HEK293 (cell line): Measurements from ENCODE around the gene SRP9.
A peak's percentile ranks its signal among the peaks of the same experiment; 100 is the strongest.

ENCODE experiments used
- FEZF1 ChIP-seq: fragments of 450-650 bp; formaldehyde crosslinking; IDR thresholded peaks from 2 replicates; pipeline ENCODE4 v1.5.1; 2016; ENCODE audit warnings: missing biosample characterization, missing genetic modification characterization
- GLIS1 ChIP-seq: fragments of 450-650 bp; formaldehyde crosslinking; IDR thresholded peaks from 2 replicates; pipeline ENCODE4 v1.5.1; 2016; ENCODE audit warnings: missing biosample characterization, missing genetic modification characterization
- GLIS2 ChIP-seq: fragments of 450-650 bp; formaldehyde crosslinking; IDR thresholded peaks from 2 replicates; pipeline ENCODE4 v1.5.1; 2016; ENCODE audit warnings: missing biosample characterization, missing genetic modification characterization
- PRDM1 ChIP-seq: fragments of 450-650 bp; formaldehyde crosslinking; IDR thresholded peaks from 2 replicates; pipeline ENCODE4; 2016; ENCODE audit warnings: missing biosample characterization, missing genetic modification characterization
- SCRT2 ChIP-seq: fragments of 450-650 bp; formaldehyde crosslinking; IDR thresholded peaks from 2 replicates; pipeline ENCODE4 v1.5.1; 2016; ENCODE audit warnings: missing biosample characterization, missing genetic modification characterization
- SP2 ChIP-seq: fragments of 450-650 bp; formaldehyde crosslinking; IDR thresholded peaks from 2 replicates; pipeline ENCODE4 v1.5.1; 2016; ENCODE audit warnings: missing biosample characterization, missing genetic modification characterization
- SP7 ChIP-seq: fragments of 450-650 bp; formaldehyde crosslinking; IDR thresholded peaks from 2 replicates; pipeline ENCODE4 v1.5.1; 2016; ENCODE audit warnings: missing biosample characterization, missing genetic modification characterization
- ZBTB21 ChIP-seq: fragments of 450-650 bp; formaldehyde crosslinking; IDR thresholded peaks from 2 replicates; pipeline ENCODE4 v1.5.1; 2017; ENCODE audit warnings: missing biosample characterization, missing genetic modification characterization
- ZEB2 ChIP-seq: fragments of 450-650 bp; formaldehyde crosslinking; IDR thresholded peaks from 2 replicates; pipeline ENCODE4 v1.5.1; 2016; ENCODE audit warnings: missing biosample characterization, missing genetic modification characterization
- ZNF184 ChIP-seq: fragments of 450-650 bp; IDR thresholded peaks from 2 replicates; pipeline ENCODE4 v1.5.1; 2018; ENCODE audit warnings: missing biosample characterization, mild to moderate bottlenecking, missing genetic modification characterization
- ZNF341 ChIP-seq: fragments of 450-650 bp; formaldehyde crosslinking; IDR thresholded peaks from 2 replicates; pipeline ENCODE4; 2016; ENCODE audit warnings: low read depth, missing biosample characterization, missing genetic modification characterization
- ZNF391 ChIP-seq: fragments of 450-650 bp; formaldehyde crosslinking; IDR thresholded peaks from 2 replicates; pipeline ENCODE4 v1.5.1; 2016; ENCODE audit warnings: low read depth, missing biosample characterization, missing genetic modification characterization, borderline replicate concordance
- ZNF394 ChIP-seq: fragments of 450-650 bp; formaldehyde crosslinking; IDR thresholded peaks from 2 replicates; pipeline ENCODE4 v1.5.1; 2016; ENCODE audit warnings: missing biosample characterization, missing genetic modification characterization, mild to moderate bottlenecking, moderate library complexity, borderline replicate concordance
- ZXDB ChIP-seq: fragments of 450-650 bp; formaldehyde crosslinking; IDR thresholded peaks from 2 replicates; pipeline ENCODE4 v1.5.1; 2016; ENCODE audit warnings: missing biosample characterization, missing genetic modification characterization
- TF ChIP-seq, protein P1 (sequence below): fragments of 450-650 bp; formaldehyde crosslinking; IDR thresholded peaks from 2 replicates; pipeline ENCODE4 v1.5.1; 2016; ENCODE audit warnings: missing biosample characterization, missing genetic modification characterization
- TF ChIP-seq, protein P2 (sequence below): fragments of 450-650 bp; formaldehyde crosslinking; IDR thresholded peaks from 2 replicates; pipeline ENCODE4 v1.5.1; 2016; ENCODE audit warnings: missing biosample characterization, missing genetic modification characterization
- TF ChIP-seq, protein P3 (sequence below): fragments of 450-650 bp; formaldehyde crosslinking; IDR thresholded peaks from 2 replicates; pipeline ENCODE4 v1.5.1; 2017; ENCODE audit warnings: missing biosample characterization, missing genetic modification characterization

SRP9 gene

DNA sequence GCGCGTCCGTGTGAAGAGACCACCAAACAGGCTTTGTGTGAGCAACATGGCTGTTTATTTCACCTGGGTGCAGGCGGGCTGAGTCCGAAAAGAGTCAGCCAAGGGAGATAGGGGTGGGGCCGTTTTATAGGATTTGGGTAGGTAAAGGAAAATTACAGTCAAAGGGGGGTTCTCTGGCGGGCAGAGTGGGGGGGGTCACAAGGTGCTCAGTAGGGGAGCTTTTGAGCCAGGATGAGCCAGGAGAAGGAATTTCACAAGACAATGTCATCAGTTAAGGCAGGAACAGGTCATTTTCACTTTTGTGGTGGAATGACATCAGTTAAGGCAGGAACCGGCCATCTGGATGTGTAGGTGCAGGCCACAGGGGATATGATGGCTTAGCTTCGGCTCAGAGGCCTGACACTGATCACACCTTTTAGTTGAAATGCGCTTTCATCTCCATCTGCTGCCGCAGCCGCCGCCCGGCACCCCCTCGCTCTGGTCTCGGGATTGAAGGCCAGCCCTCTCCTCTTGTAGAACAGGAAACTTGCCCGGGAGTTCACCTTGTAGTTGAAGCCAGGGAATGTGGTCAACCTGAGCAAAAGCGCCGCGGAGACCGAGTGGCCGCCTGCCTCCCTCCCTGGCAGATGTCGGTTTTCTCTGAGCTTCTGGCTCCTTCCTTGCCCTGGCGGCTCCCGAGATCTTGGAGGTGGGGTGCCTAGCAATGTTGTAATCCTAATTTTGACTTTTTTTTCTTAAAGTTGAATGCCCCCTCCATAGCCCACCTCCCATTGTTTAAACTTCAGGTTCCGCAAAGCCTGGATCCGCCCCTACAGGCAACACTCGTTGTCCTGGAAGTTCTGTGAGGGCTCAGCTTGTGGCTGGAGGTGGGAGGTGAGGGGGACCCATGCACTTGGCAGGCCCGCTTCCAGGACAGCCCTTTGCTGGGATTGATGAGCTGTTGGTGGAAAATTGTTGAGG is 33.2 kb downstream of the SRP9 start (continued):
- TF ChIP-seq, protein P1, sequence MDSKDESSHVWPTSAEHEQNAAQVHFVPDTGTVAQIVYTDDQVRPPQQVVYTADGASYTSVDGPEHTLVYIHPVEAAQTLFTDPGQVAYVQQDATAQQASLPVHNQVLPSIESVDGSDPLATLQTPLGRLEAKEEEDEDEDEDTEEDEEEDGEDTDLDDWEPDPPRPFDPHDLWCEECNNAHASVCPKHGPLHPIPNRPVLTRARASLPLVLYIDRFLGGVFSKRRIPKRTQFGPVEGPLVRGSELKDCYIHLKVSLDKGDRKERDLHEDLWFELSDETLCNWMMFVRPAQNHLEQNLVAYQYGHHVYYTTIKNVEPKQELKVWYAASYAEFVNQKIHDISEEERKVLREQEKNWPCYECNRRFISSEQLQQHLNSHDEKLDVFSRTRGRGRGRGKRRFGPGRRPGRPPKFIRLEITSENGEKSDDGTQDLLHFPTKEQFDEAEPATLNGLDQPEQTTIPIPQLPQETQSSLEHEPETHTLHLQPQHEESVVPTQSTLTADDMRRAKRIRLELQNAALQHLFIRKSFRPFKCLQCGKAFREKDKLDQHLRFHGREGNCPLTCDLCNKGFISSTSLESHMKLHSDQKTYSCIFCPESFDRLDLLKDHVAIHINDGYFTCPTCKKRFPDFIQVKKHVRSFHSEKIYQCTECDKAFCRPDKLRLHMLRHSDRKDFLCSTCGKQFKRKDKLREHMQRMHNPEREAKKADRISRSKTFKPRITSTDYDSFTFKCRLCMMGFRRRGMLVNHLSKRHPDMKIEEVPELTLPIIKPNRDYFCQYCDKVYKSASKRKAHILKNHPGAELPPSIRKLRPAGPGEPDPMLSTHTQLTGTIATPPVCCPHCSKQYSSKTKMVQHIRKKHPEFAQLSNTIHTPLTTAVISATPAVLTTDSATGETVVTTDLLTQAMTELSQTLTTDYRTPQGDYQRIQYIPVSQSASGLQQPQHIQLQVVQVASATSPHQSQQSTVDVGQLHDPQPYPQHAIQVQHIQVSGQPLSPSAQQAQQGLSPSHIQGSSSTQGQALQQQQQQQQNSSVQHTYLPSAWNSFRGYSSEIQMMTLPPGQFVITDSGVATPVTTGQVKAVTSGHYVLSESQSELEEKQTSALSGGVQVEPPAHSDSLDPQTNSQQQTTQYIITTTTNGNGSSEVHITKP = peak; percentile 87
- 0 out of 2 replicates have a peak, but pooled peaks have one; percentile 9 for TF ChIP-seq ZNF394 (tag by site-specific recombination)
- TF ChIP-seq, protein P2, sequence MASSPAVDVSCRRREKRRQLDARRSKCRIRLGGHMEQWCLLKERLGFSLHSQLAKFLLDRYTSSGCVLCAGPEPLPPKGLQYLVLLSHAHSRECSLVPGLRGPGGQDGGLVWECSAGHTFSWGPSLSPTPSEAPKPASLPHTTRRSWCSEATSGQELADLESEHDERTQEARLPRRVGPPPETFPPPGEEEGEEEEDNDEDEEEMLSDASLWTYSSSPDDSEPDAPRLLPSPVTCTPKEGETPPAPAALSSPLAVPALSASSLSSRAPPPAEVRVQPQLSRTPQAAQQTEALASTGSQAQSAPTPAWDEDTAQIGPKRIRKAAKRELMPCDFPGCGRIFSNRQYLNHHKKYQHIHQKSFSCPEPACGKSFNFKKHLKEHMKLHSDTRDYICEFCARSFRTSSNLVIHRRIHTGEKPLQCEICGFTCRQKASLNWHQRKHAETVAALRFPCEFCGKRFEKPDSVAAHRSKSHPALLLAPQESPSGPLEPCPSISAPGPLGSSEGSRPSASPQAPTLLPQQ (tag by site-specific recombination) = peak; percentile 56; the same call in 1 of the 2 replicates
- TF ChIP-seq PRDM1 = 0 out of 2 replicates have a peak, but pooled peaks have one; percentile 13
- TF ChIP-seq FEZF1 (tag by site-specific recombination) = peak; percentile 55
- TF ChIP-seq ZEB2 (tag by site-specific recombination) = peak; percentile 14; the same call in 1 of the 2 replicates
- TF ChIP-seq SP7 (tag by site-specific recombination) = 0 out of 2 replicates have a peak, but pooled peaks have one; percentile 8
- TF ChIP-seq ZXDB (tag by site-specific recombination) = peak; percentile 1; the same call in 1 of the 2 replicates
- TF ChIP-seq ZNF341 (tag by site-specific recombination) = 0 out of 2 replicates have a peak, but pooled peaks have one; percentile 62
- peak; percentile 53 for TF ChIP-seq SCRT2 (tag by site-specific recombination)
- peak; percentile 43; the same call in 1 of the 2 replicates for TF ChIP-seq ZBTB21 (tag by site-specific recombination)
- TF ChIP-seq ZNF184 (tag by site-specific recombination) = 0 out of 2 replicates have a peak, but pooled peaks have one; percentile 8
- peak; percentile 90 for TF ChIP-seq GLIS1
- 0 out of 2 replicates have a peak, but pooled peaks have one; percentile 9 for TF ChIP-seq SP2 (tag by site-specific recombination)
- peak; percentile 43; the same call in 1 of the 2 replicates for TF ChIP-seq ZNF391 (tag by site-specific recombination)
- TF ChIP-seq, protein P3, sequence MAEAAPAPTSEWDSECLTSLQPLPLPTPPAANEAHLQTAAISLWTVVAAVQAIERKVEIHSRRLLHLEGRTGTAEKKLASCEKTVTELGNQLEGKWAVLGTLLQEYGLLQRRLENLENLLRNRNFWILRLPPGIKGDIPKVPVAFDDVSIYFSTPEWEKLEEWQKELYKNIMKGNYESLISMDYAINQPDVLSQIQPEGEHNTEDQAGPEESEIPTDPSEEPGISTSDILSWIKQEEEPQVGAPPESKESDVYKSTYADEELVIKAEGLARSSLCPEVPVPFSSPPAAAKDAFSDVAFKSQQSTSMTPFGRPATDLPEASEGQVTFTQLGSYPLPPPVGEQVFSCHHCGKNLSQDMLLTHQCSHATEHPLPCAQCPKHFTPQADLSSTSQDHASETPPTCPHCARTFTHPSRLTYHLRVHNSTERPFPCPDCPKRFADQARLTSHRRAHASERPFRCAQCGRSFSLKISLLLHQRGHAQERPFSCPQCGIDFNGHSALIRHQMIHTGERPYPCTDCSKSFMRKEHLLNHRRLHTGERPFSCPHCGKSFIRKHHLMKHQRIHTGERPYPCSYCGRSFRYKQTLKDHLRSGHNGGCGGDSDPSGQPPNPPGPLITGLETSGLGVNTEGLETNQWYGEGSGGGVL (tag by site-specific recombination) = peak; percentile 63
- peak; percentile 73 for TF ChIP-seq GLIS2 (tag by site-specific recombination)
